HEK293 (cell line): ENCODE measurements around the gene C2orf69.

Experiments
- KLF7 ChIP-seq: fragments of 450-650 bp; formaldehyde crosslinking; IDR thresholded peaks from 2 replicates; pipeline ENCODE4 v1.5.1; 2016; ENCODE audit warnings: missing biosample characterization, missing genetic modification characterization, borderline replicate concordance
- TCF7L2 ChIP-seq: IDR thresholded peaks from 2 replicates; pipeline ENCODE4 v1.6.1; 2011; ENCODE audit warnings: low read depth, mild to moderate bottlenecking, inconsistent platforms, low read length, moderate library complexity, borderline replicate concordance
- WT1 ChIP-seq: fragments of 450-650 bp; formaldehyde crosslinking; IDR thresholded peaks from 2 replicates; pipeline ENCODE4 v1.5.1; 2016; ENCODE audit warnings: missing biosample characterization, missing genetic modification characterization
- ZBTB1 ChIP-seq: fragments of 450-650 bp; formaldehyde crosslinking; IDR thresholded peaks from 2 replicates; pipeline ENCODE4 v1.5.1; 2016; ENCODE audit warnings: missing biosample characterization, missing genetic modification characterization
- ZBTB17 ChIP-seq: fragments of 450-650 bp; formaldehyde crosslinking; IDR thresholded peaks from 2 replicates; pipeline ENCODE4 v1.5.1; 2016; ENCODE audit warnings: missing biosample characterization, missing genetic modification characterization
- ZBTB7A ChIP-seq: fragments of 450-650 bp; formaldehyde crosslinking; IDR thresholded peaks from 2 replicates; pipeline ENCODE4 v1.5.1; 2016; ENCODE audit warnings: low read depth, missing biosample characterization, missing genetic modification characterization
- ZNF274 ChIP-seq, 2 experiments: fragments of 200-500 bp in 1 of 2; fragments of 450-650 bp in 1 of 2; sonication (Bioruptor generic) in 1 of 2; formaldehyde crosslinking in 1 of 2; IDR thresholded peaks; 2 replicates each; pipeline versions ENCODE4 v1.5.1 to v1.6.1; 2014 to 2016; ENCODE audit warnings: borderline replicate concordance in 1 of 2, inconsistent platforms in 1 of 2, low read length in 1 of 2, missing biosample characterization in 1 of 2, missing genetic modification characterization in 1 of 2
- ZNF423 ChIP-seq: fragments of 450-650 bp; formaldehyde crosslinking; IDR thresholded peaks from 2 replicates; pipeline ENCODE4 v1.5.1; 2016; ENCODE audit warnings: missing biosample characterization, missing genetic modification characterization
- ZNF473 ChIP-seq: fragments of 450-650 bp; formaldehyde crosslinking; IDR thresholded peaks from 2 replicates; pipeline ENCODE4 v1.5.1; 2017; ENCODE audit warnings: missing biosample characterization, missing genetic modification characterization
- ZNF561 ChIP-seq: fragments of 450-650 bp; IDR thresholded peaks from 2 replicates; pipeline ENCODE4 v1.5.1; 2018; ENCODE audit warnings: missing biosample characterization, missing genetic modification characterization, borderline replicate concordance
- ZNF785 ChIP-seq: fragments of 450-650 bp; formaldehyde crosslinking; IDR thresholded peaks from 2 replicates; pipeline ENCODE4 v1.5.1; 2016; ENCODE audit warnings: missing biosample characterization, missing genetic modification characterization
- ZSCAN4 ChIP-seq: fragments of 450-650 bp; formaldehyde crosslinking; IDR thresholded peaks from 2 replicates; pipeline ENCODE4 v1.5.1; 2017; ENCODE audit warnings: missing biosample characterization, missing genetic modification characterization
- TF ChIP-seq, protein P1 (sequence below): fragments of 450-650 bp; formaldehyde crosslinking; IDR thresholded peaks from 2 replicates; pipeline ENCODE4 v1.5.1; 2016; ENCODE audit warnings: missing biosample characterization, missing genetic modification characterization

DNA sequence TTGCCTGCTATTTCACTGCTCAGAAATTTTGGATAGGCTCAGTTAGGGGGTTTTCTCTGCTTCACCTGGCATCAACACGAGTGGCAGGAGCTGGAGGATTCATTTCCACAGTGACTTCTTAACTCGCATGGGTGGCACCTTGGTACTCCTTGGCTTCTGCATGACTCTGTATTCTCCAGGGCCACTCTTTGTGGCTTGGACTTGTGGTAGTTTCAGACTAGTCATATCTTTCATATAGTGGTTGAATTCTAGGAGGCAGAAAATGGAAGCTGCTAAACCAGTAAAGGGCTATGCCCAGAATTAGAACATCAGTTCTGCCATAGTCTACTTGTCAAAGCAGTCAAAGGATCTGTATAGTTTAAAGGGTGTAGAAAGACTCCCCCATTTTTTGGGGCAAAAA lies 51.1 kb downstream of the C2orf69 start:
- TF ChIP-seq ZNF473 (tag by site-specific recombination) (no peak), ZNF785 (tag by site-specific recombination) (no peak), ZBTB7A (tag by site-specific recombination) (no peak), ZBTB1 (tag by site-specific recombination) (no peak), KLF7 (tag by site-specific recombination) (no peak), ZNF423 (tag by site-specific recombination) (no peak), ZBTB17 (tag by site-specific recombination) (no peak), TCF7L2 (no peak), ZNF274 (IDR thresholded peaks at IDR 0.05; ENCODE audit: low read length) (no peak), ZNF274 (tag by site-specific recombination; IDR thresholded peaks at IDR 0.05; ENCODE audit: borderline replicate concordance) (no peak), ZSCAN4 (tag by site-specific recombination) (no peak), ZNF561 (tag by site-specific recombination) (no peak), WT1 (tag by site-specific recombination) (no peak)
- TF ChIP-seq, protein P1, sequence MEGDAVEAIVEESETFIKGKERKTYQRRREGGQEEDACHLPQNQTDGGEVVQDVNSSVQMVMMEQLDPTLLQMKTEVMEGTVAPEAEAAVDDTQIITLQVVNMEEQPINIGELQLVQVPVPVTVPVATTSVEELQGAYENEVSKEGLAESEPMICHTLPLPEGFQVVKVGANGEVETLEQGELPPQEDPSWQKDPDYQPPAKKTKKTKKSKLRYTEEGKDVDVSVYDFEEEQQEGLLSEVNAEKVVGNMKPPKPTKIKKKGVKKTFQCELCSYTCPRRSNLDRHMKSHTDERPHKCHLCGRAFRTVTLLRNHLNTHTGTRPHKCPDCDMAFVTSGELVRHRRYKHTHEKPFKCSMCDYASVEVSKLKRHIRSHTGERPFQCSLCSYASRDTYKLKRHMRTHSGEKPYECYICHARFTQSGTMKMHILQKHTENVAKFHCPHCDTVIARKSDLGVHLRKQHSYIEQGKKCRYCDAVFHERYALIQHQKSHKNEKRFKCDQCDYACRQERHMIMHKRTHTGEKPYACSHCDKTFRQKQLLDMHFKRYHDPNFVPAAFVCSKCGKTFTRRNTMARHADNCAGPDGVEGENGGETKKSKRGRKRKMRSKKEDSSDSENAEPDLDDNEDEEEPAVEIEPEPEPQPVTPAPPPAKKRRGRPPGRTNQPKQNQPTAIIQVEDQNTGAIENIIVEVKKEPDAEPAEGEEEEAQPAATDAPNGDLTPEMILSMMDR (tag by site-specific recombination) = no peak
